HEK293 (cell line): ENCODE measurements around the gene EEF1B2.

ENCODE experiments used
- GLI2 ChIP-seq: fragments of 450-650 bp; formaldehyde crosslinking; IDR thresholded peaks from 2 replicates; pipeline ENCODE4; 2017; ENCODE audit warnings: missing biosample characterization, missing genetic modification characterization, low read depth, borderline replicate concordance
- SCRT2 ChIP-seq: fragments of 450-650 bp; formaldehyde crosslinking; IDR thresholded peaks from 2 replicates; pipeline ENCODE4 v1.5.1; 2016; ENCODE audit warnings: missing biosample characterization, missing genetic modification characterization
- SP3 ChIP-seq: fragments of 450-650 bp; formaldehyde crosslinking; IDR thresholded peaks from 2 replicates; pipeline ENCODE4 v1.5.1; 2016; ENCODE audit warnings: missing biosample characterization, missing genetic modification characterization
- TCF7L2 ChIP-seq: IDR thresholded peaks from 2 replicates; pipeline ENCODE4 v1.6.1; 2011; ENCODE audit warnings: low read depth, mild to moderate bottlenecking, inconsistent platforms, low read length, moderate library complexity, borderline replicate concordance
- ZBTB20 ChIP-seq: fragments of 450-650 bp; formaldehyde crosslinking; IDR thresholded peaks from 2 replicates; pipeline ENCODE4 v1.5.1; 2016; ENCODE audit warnings: missing biosample characterization, missing genetic modification characterization
- ZFP3 ChIP-seq: fragments of 450-650 bp; formaldehyde crosslinking; IDR thresholded peaks from 2 replicates; pipeline ENCODE4 v1.5.1; 2016; ENCODE audit warnings: low read depth, missing biosample characterization, missing genetic modification characterization
- ZNF114 ChIP-seq: fragments of 450-650 bp; formaldehyde crosslinking; IDR thresholded peaks from 2 replicates; pipeline ENCODE4 v1.5.0; 2017; ENCODE audit warnings: missing biosample characterization, missing genetic modification characterization
- ZNF138 ChIP-seq: fragments of 450-650 bp; formaldehyde crosslinking; IDR thresholded peaks from 2 replicates; pipeline ENCODE4 v1.5.1; 2016; ENCODE audit warnings: missing biosample characterization, missing genetic modification characterization, borderline replicate concordance
- ZNF341 ChIP-seq: fragments of 450-650 bp; formaldehyde crosslinking; IDR thresholded peaks from 2 replicates; pipeline ENCODE4; 2016; ENCODE audit warnings: low read depth, missing biosample characterization, missing genetic modification characterization
- ZNF394 ChIP-seq: fragments of 450-650 bp; formaldehyde crosslinking; IDR thresholded peaks from 2 replicates; pipeline ENCODE4 v1.5.1; 2016; ENCODE audit warnings: missing biosample characterization, missing genetic modification characterization, mild to moderate bottlenecking, moderate library complexity, borderline replicate concordance
- ZNF404 ChIP-seq: fragments of 450-650 bp; formaldehyde crosslinking; IDR thresholded peaks from 2 replicates; pipeline ENCODE4 v1.5.1; 2017; ENCODE audit warnings: missing biosample characterization, missing genetic modification characterization
- ZNF777 ChIP-seq: fragments of 450-650 bp; formaldehyde crosslinking; IDR thresholded peaks from 2 replicates; pipeline ENCODE4 v1.5.1; 2017; ENCODE audit warnings: missing biosample characterization, missing genetic modification characterization, borderline replicate concordance
- ZNF785 ChIP-seq: fragments of 450-650 bp; formaldehyde crosslinking; IDR thresholded peaks from 2 replicates; pipeline ENCODE4 v1.5.1; 2016; ENCODE audit warnings: missing biosample characterization, missing genetic modification characterization
- ZSCAN23 ChIP-seq: fragments of 450-650 bp; formaldehyde crosslinking; IDR thresholded peaks from 2 replicates; pipeline ENCODE4 v1.5.1; 2016; ENCODE audit warnings: missing biosample characterization, missing genetic modification characterization
- ZXDB ChIP-seq: fragments of 450-650 bp; formaldehyde crosslinking; IDR thresholded peaks from 2 replicates; pipeline ENCODE4 v1.5.1; 2016; ENCODE audit warnings: missing biosample characterization, missing genetic modification characterization
- TF ChIP-seq, protein P1 (sequence below): fragments of 450-650 bp; formaldehyde crosslinking; IDR thresholded peaks from 2 replicates; pipeline ENCODE4 v1.5.1; 2017; ENCODE audit warnings: missing biosample characterization, missing genetic modification characterization
- TF ChIP-seq, protein P2 (sequence below): fragments of 450-650 bp; formaldehyde crosslinking; IDR thresholded peaks from 2 replicates; pipeline ENCODE4 v1.5.1; 2016; ENCODE audit warnings: missing biosample characterization, missing genetic modification characterization
- TF ChIP-seq, protein P3 (sequence below): fragments of 450-650 bp; formaldehyde crosslinking; IDR thresholded peaks from 2 replicates; pipeline ENCODE4 v1.5.1; 2016; ENCODE audit warnings: missing biosample characterization, missing genetic modification characterization
- TF ChIP-seq, protein P4 (sequence below): fragments of 450-650 bp; formaldehyde crosslinking; conservative IDR thresholded peaks from 2 replicates; pipeline ENCODE4 v1.5.1; 2016; ENCODE audit warnings: low read depth, missing biosample characterization, missing genetic modification characterization
- TF ChIP-seq, protein P5 (sequence below): fragments of 450-650 bp; formaldehyde crosslinking; IDR thresholded peaks from 2 replicates; pipeline ENCODE4 v1.5.1; 2016; ENCODE audit warnings: missing biosample characterization, missing genetic modification characterization
- TF ChIP-seq, protein P6 (sequence below): fragments of 450-650 bp; formaldehyde crosslinking; IDR thresholded peaks from 2 replicates; pipeline ENCODE4 v1.5.1; 2017; ENCODE audit warnings: missing biosample characterization, mild to moderate bottlenecking, missing genetic modification characterization, moderate library complexity

The EEF1B2 gene

DNA sequence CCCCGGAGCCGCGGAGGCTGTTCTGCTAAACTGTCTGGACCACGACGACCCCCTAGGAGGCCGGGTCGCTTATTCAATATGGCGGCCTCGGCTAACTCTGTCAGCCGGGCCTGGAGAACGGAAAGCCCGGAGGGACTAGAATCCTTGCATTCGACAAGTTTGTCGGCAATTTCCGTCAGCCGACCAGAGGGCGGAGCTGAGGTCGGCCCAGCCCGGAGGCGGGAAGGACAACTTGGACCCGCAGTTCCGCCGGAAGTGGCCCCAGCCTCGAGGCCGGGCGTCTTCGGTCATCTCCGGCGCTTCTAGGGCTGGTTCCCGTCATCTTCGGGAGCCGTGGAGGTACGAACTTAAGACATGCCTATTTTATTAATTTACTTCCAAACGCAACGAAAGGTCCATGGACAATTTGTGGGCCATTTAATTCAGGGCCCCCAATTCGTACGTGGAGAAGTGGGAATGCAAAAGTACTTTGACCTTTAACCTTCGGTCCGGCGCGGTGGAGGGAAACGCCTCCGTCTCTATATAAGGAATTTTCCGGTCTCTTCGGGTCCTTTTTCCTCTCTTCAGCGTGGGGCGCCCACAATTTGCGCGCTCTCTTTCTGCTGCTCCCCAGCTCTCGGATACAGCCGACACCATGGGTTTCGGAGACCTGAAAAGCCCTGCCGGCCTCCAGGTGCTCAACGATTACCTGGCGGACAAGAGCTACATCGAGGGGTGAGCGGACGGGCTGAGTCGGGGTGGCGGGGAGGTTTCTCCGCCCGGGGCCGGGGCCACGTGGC is at the start of gene EEF1B2, which contains the start of gene NDUFS1 (continued):
- TF ChIP-seq ZNF341 (tag by site-specific recombination) (peak; percentile 97), ZFP3 (tag by site-specific recombination) (no peak), SP3 (peak; percentile 73), ZNF114 (tag by site-specific recombination) (no peak), ZNF394 (tag by site-specific recombination) (no peak), TCF7L2 (no peak), GLI2 (tag by site-specific recombination) (no peak), ZNF404 (tag by site-specific recombination) (no peak), ZBTB20 (tag by site-specific recombination) (no peak; the same call in 1 of the 2 replicates), ZNF785 (tag by site-specific recombination) (no peak), ZNF777 (no peak), ZXDB (peak; percentile 37), SCRT2 (tag by site-specific recombination) (0 out of 2 replicates have a peak, but pooled peaks have one; percentile 19), ZSCAN23 (tag by site-specific recombination) (no peak), ZNF138 (tag by site-specific recombination) (no peak)
- TF ChIP-seq, protein P1, sequence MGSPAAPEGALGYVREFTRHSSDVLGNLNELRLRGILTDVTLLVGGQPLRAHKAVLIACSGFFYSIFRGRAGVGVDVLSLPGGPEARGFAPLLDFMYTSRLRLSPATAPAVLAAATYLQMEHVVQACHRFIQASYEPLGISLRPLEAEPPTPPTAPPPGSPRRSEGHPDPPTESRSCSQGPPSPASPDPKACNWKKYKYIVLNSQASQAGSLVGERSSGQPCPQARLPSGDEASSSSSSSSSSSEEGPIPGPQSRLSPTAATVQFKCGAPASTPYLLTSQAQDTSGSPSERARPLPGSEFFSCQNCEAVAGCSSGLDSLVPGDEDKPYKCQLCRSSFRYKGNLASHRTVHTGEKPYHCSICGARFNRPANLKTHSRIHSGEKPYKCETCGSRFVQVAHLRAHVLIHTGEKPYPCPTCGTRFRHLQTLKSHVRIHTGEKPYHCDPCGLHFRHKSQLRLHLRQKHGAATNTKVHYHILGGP = no peak
- TF ChIP-seq, protein P2, sequence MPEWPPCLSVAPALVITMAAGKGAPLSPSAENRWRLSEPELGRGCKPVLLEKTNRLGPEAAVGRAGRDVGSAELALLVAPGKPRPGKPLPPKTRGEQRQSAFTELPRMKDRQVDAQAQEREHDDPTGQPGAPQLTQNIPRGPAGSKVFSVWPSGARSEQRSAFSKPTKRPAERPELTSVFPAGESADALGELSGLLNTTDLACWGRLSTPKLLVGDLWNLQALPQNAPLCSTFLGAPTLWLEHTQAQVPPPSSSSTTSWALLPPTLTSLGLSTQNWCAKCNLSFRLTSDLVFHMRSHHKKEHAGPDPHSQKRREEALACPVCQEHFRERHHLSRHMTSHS (tag by site-specific recombination) = no peak
- TF ChIP-seq, protein P3, sequence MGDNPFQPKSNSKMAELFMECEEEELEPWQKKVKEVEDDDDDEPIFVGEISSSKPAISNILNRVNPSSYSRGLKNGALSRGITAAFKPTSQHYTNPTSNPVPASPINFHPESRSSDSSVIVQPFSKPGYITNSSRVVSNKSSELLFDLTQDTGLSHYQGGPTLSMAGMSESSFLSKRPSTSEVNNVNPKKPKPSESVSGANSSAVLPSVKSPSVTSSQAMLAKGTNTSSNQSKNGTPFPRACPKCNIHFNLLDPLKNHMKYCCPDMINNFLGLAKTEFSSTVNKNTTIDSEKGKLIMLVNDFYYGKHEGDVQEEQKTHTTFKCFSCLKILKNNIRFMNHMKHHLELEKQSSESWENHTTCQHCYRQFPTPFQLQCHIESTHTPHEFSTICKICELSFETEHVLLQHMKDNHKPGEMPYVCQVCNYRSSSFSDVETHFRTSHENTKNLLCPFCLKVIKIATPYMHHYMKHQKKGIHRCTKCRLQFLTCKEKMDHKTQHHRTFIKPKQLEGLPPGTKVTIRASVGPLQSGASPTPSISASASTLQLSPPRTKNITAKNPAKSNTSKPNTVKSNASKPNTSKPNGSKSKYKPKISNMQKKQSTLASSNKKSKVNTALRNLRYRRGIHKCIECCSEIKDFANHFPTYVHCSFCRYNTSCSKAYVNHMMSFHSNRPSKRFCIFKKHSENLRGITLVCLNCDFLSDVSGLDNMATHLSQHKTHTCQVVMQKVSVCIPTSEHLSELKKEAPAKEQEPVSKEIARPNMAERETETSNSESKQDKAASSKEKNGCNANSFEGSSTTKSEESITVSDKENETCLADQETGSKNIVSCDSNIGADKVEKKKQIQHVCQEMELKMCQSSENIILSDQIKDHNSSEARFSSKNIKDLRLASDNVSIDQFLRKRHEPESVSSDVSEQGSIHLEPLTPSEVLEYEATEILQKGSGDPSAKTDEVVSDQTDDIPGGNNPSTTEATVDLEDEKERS (tag by site-specific recombination) = no peak
- TF ChIP-seq, protein P4, sequence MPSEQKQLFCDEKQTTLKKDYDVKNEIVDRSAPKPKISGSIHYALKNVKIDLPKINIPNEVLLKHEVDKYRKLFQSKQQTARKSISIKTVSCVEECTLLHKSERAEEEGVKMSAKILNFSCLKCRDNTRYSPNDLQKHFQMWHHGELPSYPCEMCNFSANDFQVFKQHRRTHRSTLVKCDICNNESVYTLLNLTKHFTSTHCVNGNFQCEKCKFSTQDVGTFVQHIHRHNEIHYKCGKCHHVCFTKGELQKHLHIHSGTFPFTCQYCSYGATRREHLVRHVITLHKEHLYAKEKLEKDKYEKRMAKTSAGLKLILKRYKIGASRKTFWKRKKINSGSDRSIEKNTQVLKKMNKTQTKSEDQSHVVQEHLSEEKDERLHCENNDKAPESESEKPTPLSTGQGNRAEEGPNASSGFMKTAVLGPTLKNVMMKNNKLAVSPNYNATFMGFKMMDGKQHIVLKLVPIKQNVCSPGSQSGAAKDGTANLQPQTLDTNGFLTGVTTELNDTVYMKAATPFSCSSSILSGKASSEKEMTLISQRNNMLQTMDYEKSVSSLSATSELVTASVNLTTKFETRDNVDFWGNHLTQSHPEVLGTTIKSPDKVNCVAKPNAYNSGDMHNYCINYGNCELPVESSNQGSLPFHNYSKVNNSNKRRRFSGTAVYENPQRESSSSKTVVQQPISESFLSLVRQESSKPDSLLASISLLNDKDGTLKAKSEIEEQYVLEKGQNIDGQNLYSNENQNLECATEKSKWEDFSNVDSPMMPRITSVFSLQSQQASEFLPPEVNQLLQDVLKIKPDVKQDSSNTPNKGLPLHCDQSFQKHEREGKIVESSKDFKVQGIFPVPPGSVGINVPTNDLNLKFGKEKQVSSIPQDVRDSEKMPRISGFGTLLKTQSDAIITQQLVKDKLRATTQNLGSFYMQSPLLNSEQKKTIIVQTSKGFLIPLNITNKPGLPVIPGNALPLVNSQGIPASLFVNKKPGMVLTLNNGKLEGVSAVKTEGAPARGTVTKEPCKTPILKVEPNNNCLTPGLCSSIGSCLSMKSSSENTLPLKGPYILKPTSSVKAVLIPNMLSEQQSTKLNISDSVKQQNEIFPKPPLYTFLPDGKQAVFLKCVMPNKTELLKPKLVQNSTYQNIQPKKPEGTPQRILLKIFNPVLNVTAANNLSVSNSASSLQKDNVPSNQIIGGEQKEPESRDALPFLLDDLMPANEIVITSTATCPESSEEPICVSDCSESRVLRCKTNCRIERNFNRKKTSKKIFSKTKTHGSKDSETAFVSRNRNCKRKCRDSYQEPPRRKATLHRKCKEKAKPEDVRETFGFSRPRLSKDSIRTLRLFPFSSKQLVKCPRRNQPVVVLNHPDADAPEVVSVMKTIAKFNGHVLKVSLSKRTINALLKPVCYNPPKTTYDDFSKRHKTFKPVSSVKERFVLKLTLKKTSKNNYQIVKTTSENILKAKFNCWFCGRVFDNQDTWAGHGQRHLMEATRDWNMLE = peak; percentile 67
- TF ChIP-seq, protein P5, sequence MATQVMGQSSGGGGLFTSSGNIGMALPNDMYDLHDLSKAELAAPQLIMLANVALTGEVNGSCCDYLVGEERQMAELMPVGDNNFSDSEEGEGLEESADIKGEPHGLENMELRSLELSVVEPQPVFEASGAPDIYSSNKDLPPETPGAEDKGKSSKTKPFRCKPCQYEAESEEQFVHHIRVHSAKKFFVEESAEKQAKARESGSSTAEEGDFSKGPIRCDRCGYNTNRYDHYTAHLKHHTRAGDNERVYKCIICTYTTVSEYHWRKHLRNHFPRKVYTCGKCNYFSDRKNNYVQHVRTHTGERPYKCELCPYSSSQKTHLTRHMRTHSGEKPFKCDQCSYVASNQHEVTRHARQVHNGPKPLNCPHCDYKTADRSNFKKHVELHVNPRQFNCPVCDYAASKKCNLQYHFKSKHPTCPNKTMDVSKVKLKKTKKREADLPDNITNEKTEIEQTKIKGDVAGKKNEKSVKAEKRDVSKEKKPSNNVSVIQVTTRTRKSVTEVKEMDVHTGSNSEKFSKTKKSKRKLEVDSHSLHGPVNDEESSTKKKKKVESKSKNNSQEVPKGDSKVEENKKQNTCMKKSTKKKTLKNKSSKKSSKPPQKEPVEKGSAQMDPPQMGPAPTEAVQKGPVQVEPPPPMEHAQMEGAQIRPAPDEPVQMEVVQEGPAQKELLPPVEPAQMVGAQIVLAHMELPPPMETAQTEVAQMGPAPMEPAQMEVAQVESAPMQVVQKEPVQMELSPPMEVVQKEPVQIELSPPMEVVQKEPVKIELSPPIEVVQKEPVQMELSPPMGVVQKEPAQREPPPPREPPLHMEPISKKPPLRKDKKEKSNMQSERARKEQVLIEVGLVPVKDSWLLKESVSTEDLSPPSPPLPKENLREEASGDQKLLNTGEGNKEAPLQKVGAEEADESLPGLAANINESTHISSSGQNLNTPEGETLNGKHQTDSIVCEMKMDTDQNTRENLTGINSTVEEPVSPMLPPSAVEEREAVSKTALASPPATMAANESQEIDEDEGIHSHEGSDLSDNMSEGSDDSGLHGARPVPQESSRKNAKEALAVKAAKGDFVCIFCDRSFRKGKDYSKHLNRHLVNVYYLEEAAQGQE (tag by site-specific recombination) = no peak
- TF ChIP-seq, protein P6, sequence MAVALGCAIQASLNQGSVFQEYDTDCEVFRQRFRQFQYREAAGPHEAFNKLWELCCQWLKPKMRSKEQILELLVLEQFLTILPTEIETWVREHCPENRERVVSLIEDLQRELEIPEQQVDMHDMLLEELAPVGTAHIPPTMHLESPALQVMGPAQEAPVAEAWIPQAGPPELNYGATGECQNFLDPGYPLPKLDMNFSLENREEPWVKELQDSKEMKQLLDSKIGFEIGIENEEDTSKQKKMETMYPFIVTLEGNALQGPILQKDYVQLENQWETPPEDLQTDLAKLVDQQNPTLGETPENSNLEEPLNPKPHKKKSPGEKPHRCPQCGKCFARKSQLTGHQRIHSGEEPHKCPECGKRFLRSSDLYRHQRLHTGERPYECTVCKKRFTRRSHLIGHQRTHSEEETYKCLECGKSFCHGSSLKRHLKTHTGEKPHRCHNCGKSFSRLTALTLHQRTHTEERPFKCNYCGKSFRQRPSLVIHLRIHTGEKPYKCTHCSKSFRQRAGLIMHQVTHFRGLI (tag by site-specific recombination) = no peak
